ENCODE measurements around the gene CHID1.

GRCh38 chr11:875203-875602 lies 35.4 kb downstream of the CHID1 start:
- TF ChIP-seq, protein P1, sequence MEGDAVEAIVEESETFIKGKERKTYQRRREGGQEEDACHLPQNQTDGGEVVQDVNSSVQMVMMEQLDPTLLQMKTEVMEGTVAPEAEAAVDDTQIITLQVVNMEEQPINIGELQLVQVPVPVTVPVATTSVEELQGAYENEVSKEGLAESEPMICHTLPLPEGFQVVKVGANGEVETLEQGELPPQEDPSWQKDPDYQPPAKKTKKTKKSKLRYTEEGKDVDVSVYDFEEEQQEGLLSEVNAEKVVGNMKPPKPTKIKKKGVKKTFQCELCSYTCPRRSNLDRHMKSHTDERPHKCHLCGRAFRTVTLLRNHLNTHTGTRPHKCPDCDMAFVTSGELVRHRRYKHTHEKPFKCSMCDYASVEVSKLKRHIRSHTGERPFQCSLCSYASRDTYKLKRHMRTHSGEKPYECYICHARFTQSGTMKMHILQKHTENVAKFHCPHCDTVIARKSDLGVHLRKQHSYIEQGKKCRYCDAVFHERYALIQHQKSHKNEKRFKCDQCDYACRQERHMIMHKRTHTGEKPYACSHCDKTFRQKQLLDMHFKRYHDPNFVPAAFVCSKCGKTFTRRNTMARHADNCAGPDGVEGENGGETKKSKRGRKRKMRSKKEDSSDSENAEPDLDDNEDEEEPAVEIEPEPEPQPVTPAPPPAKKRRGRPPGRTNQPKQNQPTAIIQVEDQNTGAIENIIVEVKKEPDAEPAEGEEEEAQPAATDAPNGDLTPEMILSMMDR (conservative IDR thresholded peaks at IDR 0.05; ENCODE audit: low read depth in 2 of 2), result no peak
- TF ChIP-seq JUNB (IDR thresholded peaks at IDR 0.05; ENCODE audit: unreplicated experiment) (no peak), CREB1 (CRISPR knock-in tag; IDR thresholded peaks at IDR 0.05; ENCODE audit: low read depth) (no peak), POLR2AphosphoS5 (IDR thresholded peaks at IDR 0.05; ENCODE audit: low read depth) (no peak), ZNF331 (CRISPR knock-in tag; IDR thresholded peaks at IDR 0.05; ENCODE audit: low read depth) (no peak), EZH2 (IDR thresholded peaks at IDR 0.05; ENCODE audit: low read depth, unreplicated experiment) (no peak), EZH2phosphoT487 (IDR thresholded peaks at IDR 0.05; ENCODE audit: unreplicated experiment) (no peak), ZNF114 (CRISPR knock-in tag; IDR thresholded peaks at IDR 0.05) (no peak), NANOG (IDR thresholded peaks at IDR 0.05; ENCODE audit: borderline replicate concordance) (no peak), STAT1 (IDR thresholded peaks at IDR 0.05; ENCODE audit: unreplicated experiment) (no peak)
- TF ChIP-seq, protein P2, sequence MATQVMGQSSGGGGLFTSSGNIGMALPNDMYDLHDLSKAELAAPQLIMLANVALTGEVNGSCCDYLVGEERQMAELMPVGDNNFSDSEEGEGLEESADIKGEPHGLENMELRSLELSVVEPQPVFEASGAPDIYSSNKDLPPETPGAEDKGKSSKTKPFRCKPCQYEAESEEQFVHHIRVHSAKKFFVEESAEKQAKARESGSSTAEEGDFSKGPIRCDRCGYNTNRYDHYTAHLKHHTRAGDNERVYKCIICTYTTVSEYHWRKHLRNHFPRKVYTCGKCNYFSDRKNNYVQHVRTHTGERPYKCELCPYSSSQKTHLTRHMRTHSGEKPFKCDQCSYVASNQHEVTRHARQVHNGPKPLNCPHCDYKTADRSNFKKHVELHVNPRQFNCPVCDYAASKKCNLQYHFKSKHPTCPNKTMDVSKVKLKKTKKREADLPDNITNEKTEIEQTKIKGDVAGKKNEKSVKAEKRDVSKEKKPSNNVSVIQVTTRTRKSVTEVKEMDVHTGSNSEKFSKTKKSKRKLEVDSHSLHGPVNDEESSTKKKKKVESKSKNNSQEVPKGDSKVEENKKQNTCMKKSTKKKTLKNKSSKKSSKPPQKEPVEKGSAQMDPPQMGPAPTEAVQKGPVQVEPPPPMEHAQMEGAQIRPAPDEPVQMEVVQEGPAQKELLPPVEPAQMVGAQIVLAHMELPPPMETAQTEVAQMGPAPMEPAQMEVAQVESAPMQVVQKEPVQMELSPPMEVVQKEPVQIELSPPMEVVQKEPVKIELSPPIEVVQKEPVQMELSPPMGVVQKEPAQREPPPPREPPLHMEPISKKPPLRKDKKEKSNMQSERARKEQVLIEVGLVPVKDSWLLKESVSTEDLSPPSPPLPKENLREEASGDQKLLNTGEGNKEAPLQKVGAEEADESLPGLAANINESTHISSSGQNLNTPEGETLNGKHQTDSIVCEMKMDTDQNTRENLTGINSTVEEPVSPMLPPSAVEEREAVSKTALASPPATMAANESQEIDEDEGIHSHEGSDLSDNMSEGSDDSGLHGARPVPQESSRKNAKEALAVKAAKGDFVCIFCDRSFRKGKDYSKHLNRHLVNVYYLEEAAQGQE (IDR thresholded peaks at IDR 0.05; ENCODE audit: unreplicated experiment), result no peak
- TF ChIP-seq, protein P3, sequence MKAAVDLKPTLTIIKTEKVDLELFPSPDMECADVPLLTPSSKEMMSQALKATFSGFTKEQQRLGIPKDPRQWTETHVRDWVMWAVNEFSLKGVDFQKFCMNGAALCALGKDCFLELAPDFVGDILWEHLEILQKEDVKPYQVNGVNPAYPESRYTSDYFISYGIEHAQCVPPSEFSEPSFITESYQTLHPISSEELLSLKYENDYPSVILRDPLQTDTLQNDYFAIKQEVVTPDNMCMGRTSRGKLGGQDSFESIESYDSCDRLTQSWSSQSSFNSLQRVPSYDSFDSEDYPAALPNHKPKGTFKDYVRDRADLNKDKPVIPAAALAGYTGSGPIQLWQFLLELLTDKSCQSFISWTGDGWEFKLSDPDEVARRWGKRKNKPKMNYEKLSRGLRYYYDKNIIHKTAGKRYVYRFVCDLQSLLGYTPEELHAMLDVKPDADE (IDR thresholded peaks at IDR 0.05), result no peak
- TF ChIP-seq, protein P4, sequence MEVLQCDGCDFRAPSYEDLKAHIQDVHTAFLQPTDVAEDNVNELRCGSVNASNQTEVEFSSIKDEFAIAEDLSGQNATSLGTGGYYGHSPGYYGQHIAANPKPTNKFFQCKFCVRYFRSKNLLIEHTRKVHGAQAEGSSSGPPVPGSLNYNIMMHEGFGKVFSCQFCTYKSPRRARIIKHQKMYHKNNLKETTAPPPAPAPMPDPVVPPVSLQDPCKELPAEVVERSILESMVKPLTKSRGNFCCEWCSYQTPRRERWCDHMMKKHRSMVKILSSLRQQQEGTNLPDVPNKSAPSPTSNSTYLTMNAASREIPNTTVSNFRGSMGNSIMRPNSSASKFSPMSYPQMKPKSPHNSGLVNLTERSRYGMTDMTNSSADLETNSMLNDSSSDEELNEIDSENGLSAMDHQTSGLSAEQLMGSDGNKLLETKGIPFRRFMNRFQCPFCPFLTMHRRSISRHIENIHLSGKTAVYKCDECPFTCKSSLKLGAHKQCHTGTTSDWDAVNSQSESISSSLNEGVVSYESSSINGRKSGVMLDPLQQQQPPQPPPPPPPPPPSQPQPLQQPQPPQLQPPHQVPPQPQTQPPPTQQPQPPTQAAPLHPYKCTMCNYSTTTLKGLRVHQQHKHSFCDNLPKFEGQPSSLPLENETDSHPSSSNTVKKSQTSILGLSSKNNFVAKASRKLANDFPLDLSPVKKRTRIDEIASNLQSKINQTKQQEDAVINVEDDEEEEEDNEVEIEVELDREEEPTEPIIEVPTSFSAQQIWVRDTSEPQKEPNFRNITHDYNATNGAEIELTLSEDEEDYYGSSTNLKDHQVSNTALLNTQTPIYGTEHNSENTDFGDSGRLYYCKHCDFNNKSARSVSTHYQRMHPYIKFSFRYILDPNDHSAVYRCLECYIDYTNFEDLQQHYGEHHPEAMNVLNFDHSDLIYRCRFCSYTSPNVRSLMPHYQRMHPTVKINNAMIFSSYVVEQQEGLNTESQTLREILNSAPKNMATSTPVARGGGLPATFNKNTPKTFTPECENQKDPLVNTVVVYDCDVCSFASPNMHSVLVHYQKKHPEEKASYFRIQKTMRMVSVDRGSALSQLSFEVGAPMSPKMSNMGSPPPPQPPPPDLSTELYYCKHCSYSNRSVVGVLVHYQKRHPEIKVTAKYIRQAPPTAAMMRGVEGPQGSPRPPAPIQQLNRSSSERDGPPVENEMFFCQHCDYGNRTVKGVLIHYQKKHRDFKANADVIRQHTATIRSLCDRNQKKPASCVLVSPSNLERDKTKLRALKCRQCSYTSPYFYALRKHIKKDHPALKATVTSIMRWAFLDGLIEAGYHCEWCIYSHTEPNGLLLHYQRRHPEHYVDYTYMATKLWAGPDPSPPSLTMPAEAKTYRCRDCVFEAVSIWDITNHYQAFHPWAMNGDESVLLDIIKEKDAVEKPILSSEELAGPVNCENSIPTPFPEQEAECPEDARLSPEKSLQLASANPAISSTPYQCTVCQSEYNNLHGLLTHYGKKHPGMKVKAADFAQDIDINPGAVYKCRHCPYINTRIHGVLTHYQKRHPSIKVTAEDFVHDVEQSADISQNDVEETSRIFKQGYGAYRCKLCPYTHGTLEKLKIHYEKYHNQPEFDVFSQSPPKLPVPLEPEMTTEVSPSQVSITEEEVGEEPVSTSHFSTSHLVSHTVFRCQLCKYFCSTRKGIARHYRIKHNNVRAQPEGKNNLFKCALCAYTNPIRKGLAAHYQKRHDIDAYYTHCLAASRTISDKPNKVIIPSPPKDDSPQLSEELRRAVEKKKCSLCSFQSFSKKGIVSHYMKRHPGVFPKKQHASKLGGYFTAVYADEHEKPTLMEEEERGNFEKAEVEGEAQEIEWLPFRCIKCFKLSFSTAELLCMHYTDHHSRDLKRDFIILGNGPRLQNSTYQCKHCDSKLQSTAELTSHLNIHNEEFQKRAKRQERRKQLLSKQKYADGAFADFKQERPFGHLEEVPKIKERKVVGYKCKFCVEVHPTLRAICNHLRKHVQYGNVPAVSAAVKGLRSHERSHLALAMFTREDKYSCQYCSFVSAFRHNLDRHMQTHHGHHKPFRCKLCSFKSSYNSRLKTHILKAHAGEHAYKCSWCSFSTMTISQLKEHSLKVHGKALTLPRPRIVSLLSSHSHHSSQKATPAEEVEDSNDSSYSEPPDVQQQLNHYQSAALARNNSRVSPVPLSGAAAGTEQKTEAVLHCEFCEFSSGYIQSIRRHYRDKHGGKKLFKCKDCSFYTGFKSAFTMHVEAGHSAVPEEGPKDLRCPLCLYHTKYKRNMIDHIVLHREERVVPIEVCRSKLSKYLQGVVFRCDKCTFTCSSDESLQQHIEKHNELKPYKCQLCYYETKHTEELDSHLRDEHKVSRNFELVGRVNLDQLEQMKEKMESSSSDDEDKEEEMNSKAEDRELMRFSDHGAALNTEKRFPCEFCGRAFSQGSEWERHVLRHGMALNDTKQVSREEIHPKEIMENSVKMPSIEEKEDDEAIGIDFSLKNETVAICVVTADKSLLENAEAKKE (CRISPR knock-in tag; IDR thresholded peaks at IDR 0.05), result no peak

All from GM23338 (cell line).